Osteoblast (primary cell): ENCODE data around the gene NEXMIF. TPM values are rescaled to one million over a fixed set of nuclear protein-coding genes. Genes with fewer than 3 reads are reported as not detected.

Experiments
- DNase-seq: peaks from one replicate; pipeline ENCODE4 v3.0.0; 2011; ENCODE audit warnings: low spot score, mixed read lengths; ENCODE audit not compliant: insufficient read length; ENCODE audit errors: missing footprints
- H2AFZ ChIP-seq: 2 replicates; pipeline ENCODE4 v1.6.0; 2011; ENCODE audit warnings: mild to moderate bottlenecking, low read length
- H3K27ac ChIP-seq: 2 replicates; pipeline ENCODE4 v1.5.1; 2011; ENCODE audit warnings: mild to moderate bottlenecking, low read depth, low read length, moderate library complexity
- H3K27me3 ChIP-seq: 2 replicates; pipeline ENCODE4 v1.6.0; 2012; ENCODE audit warnings: mild to moderate bottlenecking, control low read depth, inconsistent platforms, low read length, moderate library complexity; ENCODE audit not compliant: insufficient read depth
- H3K36me3 ChIP-seq: 2 replicates; pipeline ENCODE4 v1.5.1; 2011; ENCODE audit warnings: mild to moderate bottlenecking, low read length, control low read depth, moderate library complexity; ENCODE audit not compliant: insufficient read depth
- H3K4me1 ChIP-seq: 2 replicates; pipeline ENCODE4 v1.5.1; 2011; ENCODE audit warnings: mild to moderate bottlenecking, low read length, control low read depth, moderate library complexity; ENCODE audit not compliant: insufficient read depth
- H3K4me2 ChIP-seq: 2 replicates; pipeline ENCODE4 v1.6.0; 2011; ENCODE audit warnings: mild to moderate bottlenecking, low read length; ENCODE audit not compliant: insufficient read depth
- H3K4me3 ChIP-seq: fragments of 200-600 bp; sonication (generic); 3 replicates; pipeline ENCODE4 v1.5.1; 2012; ENCODE audit warnings: mild to moderate bottlenecking, low read length, inconsistent platforms; ENCODE audit not compliant: insufficient read depth
- H3K79me2 ChIP-seq: 2 replicates; pipeline ENCODE4 v1.6.0; 2012; ENCODE audit warnings: mild to moderate bottlenecking, low read length, control low read depth, inconsistent platforms; ENCODE audit not compliant: insufficient read depth
- H3K9me3 ChIP-seq: 2 replicates; pipeline ENCODE4 v1.5.1; 2011; ENCODE audit warnings: low read depth, low read length, control low read depth
- H4K20me1 ChIP-seq: 2 replicates; pipeline ENCODE4 v1.6.0; 2012; ENCODE audit warnings: mild to moderate bottlenecking, low read length, control low read depth; ENCODE audit not compliant: insufficient read depth
- total RNA-seq: library from RNA; depleted of rRNA; stranded (reverse); fragments of >200 nt; gene quantifications from 2 replicates; pipeline ENCODE4 v1.2.3, GENCODE V29; 2012
- TF ChIP-seq, protein P1 (sequence below): IDR thresholded peaks from 2 replicates; pipeline ENCODE4 v1.5.1; 2011; ENCODE audit warnings: mild to moderate bottlenecking, low read depth, low read length, moderate library complexity; ENCODE audit errors: extremely low read depth

Gene NEXMIF
- total RNA-seq, 1 donor = not detected

DNA sequence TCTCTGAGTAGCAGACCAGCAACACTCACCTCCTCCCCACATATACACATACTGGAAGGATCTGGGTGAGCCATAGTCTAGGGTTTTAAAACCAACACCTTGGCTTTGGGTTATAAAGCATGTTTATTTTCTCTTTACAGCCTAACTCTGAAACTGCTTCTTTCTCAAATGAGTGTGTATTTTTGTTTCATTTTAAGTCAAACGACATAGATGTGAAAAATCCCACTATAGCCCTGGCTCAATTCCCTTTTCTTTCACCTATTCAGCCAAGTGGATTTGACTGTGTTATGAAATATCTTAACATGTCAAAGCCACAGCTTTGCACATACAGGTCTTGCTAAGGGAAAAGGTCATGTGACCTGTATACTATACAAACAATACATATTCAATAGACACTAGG lies 13.8 kb downstream of the NEXMIF start:
- TF ChIP-seq, protein P1, sequence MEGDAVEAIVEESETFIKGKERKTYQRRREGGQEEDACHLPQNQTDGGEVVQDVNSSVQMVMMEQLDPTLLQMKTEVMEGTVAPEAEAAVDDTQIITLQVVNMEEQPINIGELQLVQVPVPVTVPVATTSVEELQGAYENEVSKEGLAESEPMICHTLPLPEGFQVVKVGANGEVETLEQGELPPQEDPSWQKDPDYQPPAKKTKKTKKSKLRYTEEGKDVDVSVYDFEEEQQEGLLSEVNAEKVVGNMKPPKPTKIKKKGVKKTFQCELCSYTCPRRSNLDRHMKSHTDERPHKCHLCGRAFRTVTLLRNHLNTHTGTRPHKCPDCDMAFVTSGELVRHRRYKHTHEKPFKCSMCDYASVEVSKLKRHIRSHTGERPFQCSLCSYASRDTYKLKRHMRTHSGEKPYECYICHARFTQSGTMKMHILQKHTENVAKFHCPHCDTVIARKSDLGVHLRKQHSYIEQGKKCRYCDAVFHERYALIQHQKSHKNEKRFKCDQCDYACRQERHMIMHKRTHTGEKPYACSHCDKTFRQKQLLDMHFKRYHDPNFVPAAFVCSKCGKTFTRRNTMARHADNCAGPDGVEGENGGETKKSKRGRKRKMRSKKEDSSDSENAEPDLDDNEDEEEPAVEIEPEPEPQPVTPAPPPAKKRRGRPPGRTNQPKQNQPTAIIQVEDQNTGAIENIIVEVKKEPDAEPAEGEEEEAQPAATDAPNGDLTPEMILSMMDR = no peak
- DNase-seq = no peak

DNA sequence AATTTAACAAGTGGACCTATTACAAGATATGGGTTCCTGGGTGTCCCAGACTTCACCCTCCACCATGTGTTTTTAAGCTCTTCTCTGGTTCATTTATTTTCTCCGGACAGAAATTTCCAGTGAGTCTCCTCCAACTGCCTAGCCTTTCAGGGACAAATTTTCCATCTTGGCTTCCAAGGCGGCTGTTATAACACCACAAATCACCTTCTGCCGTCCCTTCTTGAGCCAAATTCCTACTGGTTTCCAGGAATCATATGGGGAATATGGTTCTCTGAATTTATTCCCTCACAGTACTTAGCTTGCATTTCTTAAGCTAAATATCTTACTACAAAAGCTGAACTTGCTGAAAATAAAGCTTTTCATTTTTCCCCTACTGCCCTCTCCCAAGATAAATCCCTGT lies 18.8 kb downstream of the NEXMIF start:
- Histone ChIP-seq H3K9me3 (no peaks in the 10 kb centered on the region), H3K27ac (no peak overlapping the region), H3K4me1 (no peaks in the 10 kb centered on the region), H3K79me2 (no peaks in the 10 kb centered on the region), H3K4me2 (no peak overlapping the region), H4K20me1 (no peaks in the 10 kb centered on the region), H3K36me3 (no peaks in the 10 kb centered on the region), H3K4me3 (no peak overlapping the region), H3K27me3 (peaks cover 4% of the 10 kb centered on the region), H2AFZ (no peak overlapping the region)
- DNase-seq = no peak
- TF ChIP-seq, protein P1 = no peak

More for the DNA sequence above, 13.8 kb downstream of the NEXMIF start:
- Histone ChIP-seq H3K27ac (no peak overlapping the region), H3K9me3 (no peaks in the 10 kb centered on the region), H2AFZ (no peak overlapping the region), H3K4me2 (no peak overlapping the region), H3K79me2 (no peaks in the 10 kb centered on the region), H3K36me3 (no peaks in the 10 kb centered on the region), H4K20me1 (no peaks in the 10 kb centered on the region), H3K4me1 (no peaks in the 10 kb centered on the region), H3K27me3 (no peaks in the 10 kb centered on the region), H3K4me3 (no peak overlapping the region)

DNA sequence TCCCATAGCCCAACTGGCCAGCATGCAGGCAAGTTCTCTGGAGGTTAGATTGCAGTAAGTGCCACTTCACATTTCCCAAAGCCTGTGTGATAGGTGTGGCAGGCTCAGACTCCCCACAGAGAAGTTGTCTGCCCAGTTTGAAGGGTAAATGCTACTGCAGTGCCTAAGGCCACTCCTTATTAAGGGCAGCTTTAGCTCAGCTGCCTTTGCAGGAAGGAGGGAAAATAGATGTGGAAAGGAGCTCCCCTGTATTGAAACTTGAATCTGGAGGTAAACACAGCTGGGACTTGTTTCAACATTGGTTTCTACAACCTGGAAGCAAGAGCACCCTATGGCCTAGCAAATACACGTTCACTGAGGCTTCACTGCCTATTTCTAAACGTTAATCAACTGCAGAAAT lies 22.4 kb downstream of the NEXMIF start:
- H3K36me3 ChIP-seq = no peaks in the 10 kb centered on the region
- H2AFZ ChIP-seq = no peak overlapping the region
- DNase-seq = no peak
- no peak overlapping the region for H3K4me2 ChIP-seq
- H3K27ac ChIP-seq = no peak overlapping the region
- TF ChIP-seq, protein P1 = no peak
- no peak overlapping the region for H3K4me3 ChIP-seq
- H4K20me1 ChIP-seq = no peaks in the 10 kb centered on the region
- no peaks in the 10 kb centered on the region for H3K79me2 ChIP-seq
- H3K4me1 ChIP-seq = no peaks in the 10 kb centered on the region
- no peaks in the 10 kb centered on the region for H3K9me3 ChIP-seq
- H3K27me3 ChIP-seq = peaks cover 4% of the 10 kb centered on the region

DNA sequence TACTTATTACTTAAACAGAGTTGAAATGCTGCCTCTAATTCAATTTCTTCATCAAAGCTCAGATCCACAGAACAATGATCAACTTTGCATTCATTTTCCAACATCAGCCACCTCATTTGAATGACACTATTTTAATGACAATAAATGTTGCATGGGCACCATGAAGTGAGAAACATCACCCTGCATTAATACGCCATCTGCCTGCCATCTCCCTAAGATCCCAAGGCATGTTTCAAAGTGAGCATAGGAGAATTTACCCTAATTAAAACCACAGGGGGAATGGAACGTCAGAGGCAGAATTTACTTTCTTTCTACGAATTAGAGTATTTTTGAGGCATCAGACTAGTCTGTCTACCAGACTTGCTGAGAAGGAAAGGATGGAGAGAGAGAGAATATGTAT lies 32.7 kb downstream of the NEXMIF start:
- no peaks in the 10 kb centered on the region for H3K79me2 ChIP-seq
- no peaks in the 10 kb centered on the region for H3K4me1 ChIP-seq
- no peaks in the 10 kb centered on the region for H3K36me3 ChIP-seq
- no peaks in the 10 kb centered on the region for H3K9me3 ChIP-seq
- H2AFZ ChIP-seq = no peak overlapping the region
- DNase-seq = no peak
- no peak overlapping the region for H3K27ac ChIP-seq
- no peak overlapping the region for H3K4me2 ChIP-seq
- H4K20me1 ChIP-seq = no peaks in the 10 kb centered on the region
- peaks cover 4% of the 10 kb centered on the region for H3K27me3 ChIP-seq
- TF ChIP-seq, protein P1 = no peak
- H3K4me3 ChIP-seq = no peak overlapping the region
